Measurements from ENCODE around the gene NTSR1.

The NTSR1 gene

DNA sequence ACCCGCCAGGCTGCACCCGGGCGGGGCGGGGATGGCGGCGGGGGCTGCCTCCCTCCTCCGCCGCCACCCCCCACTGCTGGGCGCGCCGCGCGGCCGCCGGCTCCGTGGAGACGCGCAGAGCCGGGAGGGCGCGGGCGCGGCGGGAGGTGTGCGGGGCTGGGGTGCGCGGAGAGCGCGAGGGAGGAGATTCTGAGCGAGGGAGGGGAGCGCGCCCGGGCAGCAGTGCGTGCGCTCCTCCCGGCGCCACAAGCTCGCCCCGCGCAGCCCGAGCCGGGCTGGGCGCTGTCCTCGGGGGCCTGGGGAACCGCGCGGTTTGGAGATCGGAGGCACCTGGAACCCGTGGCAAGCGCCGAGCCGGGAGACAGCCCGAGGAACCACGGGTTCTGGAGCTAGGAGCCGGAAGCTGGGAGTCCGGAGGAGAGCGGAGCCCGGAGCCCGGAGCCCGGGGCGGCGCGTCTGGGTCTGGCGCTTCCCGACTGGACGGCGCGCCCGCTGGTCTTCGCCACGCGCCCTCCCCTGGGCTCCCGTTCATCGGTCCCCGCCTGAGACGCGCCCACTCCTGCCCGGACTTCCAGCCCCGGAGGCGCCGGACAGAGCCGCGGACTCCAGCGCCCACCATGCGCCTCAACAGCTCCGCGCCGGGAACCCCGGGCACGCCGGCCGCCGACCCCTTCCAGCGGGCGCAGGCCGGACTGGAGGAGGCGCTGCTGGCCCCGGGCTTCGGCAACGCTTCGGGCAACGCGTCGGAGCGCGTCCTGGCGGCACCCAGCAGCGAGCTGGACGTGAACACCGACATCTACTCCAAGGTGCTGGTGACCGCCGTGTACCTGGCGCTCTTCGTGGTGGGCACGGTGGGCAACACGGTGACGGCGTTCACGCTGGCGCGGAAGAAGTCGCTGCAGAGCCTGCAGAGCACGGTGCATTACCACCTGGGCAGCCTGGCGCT, at the start of gene NTSR1:
TSS of gene NTSR1 (plus strand) at position 246 of the 946 bp plus-strand sequence. CDS start at position 618, 372 bp downstream.
- DNase-seq: no peak

DNA sequence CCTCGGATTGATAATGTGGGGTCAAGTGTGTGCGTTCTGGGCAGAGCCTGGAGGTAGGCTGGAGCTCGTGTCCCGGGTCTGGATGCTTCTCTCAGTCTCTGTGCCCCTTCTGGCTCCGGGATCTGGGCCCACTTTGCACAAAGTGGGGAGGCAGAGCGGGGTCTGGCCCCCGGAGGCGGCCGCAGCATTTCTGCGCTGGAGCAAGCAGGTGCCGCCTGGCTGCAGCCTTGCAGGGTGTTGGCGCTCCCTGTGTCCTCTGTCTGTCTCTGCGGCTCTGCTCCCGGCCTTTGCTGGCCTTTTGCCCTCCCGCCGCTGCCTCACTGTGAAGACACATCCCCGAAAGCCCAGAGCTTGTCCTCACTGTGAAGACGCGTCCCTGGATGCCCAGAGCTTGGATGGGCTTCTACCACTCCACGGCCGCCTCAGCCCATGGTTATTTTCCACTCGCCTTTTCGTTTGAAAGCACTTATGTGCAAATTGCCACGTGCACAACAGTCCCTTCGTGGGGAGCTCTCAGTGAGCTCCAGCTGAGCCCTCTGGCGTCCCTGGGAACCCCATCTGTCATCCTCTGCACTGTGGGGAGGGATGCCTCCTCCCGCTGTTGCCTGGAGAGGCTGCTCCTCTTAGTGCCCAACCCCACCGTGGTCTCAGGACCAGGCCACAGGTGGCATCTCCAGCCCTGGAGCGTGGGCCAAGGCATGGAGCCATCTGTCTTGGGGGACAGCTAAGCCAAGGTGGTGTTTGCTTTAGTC, 49.0 kb upstream of the NTSR1 start:
- no peak for DNase-seq

DNA sequence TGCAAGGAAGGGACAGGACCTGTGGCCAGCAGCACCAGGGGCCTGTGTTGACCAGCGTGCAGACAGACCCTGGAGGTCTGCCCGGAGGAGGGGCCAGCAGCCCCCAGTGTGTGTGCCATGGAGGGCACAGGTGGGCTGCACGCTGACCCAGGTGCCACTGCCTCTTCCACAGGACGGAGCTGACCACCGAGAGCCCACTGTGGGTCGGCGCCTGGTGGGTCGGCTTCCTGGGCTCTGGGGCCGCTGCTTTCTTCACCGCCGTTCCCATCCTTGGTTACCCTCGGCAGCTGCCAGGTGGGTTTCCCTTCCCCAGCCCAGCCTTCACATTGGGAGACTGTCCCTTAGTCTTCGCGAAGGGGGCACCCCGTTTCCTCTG, 48.4 kb upstream of the NTSR1 start:
- no peak for DNase-seq

DNA sequence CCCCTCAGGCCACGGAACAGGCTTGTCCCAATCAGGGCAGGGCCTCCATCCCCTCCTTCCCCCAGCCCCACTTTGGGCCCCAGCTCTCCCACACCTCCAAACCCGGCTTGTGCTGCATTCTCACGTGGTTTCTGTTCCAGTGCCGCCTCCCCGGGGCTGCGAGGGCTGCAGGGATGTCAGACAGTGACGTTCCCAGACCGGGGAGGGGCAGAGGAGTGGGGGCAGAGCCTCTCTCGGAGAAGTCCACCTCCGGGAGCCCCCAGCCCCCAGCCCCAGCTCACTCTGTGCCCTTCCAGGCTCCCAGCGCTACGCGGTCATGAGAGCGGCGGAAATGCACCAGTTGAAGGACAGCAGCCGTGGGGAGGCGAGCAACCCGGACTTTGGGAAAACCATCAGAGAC, 47.9 kb upstream of the NTSR1 start:
- DNase-seq: no peak

DNA sequence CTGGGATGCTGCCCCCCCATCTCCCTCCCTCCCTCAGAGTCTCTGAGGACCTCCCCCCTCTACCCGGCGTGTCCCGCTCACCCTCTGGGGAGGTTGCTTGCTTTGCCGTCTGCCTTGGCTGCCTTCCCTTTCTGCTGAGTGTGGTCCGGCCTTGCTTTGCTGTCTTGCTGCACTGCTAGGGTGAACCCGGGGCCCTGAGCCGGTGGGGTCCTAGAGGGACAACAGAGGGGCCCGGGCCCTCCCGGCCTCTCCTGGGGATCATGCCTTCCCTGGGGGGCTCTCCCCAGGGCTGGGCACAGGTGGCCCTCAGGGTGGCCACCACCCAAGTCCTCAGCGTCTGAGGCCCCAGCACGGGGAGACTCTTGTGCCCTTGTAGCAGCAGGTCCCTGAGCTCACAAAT, 47.0 kb upstream of the NTSR1 start:
- no peak for DNase-seq

DNA sequence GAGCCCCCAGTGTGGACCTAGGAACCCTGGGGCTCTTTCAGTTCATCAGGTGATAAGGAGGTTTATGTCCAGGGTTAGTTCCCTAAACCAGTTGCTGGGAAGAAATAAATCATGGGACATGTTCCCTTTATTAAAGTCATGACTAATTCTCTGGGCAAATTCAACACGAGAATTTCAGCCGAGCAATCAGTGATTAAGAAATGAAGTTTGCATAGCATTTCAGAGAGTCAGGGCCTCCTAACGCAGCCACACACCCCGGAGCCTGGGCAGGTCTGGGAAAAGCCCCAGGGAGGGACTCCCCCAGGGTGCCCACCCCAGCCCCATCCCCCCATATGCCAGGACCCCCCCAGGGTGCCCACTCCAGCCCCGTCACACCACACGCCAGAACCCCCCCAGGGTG, 46.2 kb upstream of the NTSR1 start:
- no peak for DNase-seq

DNA sequence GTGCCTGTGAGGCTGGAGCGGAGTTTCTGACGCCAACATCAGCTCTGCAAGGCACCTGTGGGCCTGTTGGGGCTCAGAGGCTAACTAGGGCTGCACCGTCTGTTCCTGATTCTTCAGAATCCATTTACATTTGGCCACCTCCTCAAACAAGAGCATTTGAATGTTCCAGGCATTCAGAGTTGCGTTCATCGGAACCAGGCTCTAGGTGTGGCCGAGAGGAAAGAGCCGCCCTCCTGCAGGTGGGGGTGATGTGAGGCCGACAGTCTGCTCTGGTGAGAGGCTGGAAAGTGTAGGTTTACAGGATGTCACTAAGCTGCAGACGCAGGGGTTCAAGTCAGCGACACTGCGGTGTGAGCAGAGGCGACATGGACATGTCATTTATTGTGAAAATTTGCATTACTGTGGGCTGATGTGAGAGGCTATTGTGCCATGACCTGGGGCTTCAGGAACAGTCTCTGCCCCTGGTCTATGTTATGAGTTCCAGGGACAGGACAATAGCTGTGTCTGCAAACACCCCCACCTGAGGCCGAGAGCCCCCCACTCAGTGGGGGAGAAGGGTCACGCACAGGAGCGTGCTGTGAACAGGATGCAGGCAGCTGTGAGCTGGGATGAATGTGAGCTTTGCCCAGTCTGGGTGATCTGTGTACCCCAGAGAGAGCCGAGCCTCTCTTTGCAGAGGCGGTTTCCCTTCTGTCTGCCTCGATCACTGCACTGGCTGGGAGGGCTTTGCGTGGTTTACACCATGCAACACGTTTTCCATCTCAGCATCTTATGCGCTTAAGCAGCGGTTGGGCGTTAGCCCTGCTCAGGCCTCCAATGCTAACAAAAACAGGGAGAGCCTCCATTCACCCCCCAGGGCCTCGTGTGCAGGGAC, 45.3 kb upstream of the NTSR1 start:
- no peak for DNase-seq

DNA sequence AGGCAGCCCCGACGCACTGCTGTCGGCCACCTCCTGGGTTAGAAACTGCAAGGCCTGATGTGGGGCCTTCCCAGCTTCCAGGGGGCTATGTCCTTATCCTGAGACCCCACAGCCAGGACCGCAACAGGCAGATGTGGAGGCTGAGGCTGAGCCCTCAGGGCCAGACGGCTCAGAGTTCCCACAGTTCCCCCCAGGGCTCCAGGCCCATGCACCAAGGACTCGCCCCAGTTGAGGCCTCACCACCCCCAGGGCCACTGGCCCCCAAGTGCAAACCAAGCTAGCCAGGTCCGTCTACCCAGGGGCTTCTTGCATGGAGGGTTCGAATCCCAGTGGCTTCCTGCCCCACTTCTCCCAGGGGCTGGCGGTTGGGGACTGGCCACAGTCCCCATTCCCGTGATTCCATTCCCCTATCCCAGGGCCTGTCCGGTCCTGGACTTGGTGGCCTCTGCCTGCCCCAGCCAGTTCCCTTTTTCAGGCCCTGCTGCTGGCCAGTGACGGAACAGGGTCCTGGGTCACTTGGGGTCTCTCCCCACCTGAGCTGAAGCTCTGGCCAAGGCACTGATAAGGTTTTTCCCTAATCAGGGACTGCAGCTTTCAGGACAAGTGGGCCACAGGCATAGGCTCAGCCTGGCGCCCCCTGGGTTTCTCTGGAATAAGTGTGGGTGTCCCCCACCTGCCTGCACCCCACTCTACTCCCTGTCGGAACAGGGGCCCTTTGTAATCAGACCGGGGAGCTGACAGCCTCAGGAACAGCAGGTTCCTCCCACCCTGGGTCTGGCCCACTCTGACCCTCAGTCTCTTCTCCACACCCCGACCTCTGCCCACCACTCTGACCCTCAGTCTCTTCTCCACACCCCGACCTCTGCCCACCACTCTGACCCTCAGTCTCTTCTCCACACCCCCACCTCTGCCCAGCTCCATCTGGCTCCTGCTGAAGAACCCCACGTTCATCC, 44.3 kb upstream of the NTSR1 start:
- DNase-seq: no peak

DNA sequence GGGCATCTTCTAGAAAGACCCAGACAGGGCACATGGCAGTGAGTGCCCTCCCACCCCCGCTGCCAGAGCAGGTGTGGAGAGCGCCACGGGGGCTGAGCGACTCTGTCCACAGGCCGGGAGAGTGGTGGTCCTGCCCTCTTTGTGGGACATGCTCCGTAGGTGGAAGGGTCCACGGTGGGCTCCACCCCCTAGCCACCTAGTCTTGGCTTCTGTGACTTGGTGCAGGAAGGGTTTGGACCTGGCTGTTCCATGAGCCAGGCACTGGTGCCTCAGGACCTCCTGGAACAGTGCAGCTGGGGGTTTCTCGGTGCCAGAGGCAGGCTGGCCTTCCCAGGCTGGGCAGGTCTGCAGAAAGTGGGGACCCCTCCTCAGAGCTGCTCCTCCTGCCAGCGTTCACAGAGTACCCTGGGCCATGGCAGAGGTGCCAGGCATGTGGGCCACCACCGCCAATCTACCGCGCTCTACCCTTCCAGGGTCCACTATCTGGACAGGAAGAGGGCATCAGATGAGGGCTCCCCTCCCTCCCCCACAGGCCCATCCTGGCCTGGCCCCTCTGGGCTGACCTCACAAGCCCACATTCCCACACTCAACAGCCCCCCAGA, 43.4 kb upstream of the NTSR1 start:
- DNase-seq: no peak

DNA sequence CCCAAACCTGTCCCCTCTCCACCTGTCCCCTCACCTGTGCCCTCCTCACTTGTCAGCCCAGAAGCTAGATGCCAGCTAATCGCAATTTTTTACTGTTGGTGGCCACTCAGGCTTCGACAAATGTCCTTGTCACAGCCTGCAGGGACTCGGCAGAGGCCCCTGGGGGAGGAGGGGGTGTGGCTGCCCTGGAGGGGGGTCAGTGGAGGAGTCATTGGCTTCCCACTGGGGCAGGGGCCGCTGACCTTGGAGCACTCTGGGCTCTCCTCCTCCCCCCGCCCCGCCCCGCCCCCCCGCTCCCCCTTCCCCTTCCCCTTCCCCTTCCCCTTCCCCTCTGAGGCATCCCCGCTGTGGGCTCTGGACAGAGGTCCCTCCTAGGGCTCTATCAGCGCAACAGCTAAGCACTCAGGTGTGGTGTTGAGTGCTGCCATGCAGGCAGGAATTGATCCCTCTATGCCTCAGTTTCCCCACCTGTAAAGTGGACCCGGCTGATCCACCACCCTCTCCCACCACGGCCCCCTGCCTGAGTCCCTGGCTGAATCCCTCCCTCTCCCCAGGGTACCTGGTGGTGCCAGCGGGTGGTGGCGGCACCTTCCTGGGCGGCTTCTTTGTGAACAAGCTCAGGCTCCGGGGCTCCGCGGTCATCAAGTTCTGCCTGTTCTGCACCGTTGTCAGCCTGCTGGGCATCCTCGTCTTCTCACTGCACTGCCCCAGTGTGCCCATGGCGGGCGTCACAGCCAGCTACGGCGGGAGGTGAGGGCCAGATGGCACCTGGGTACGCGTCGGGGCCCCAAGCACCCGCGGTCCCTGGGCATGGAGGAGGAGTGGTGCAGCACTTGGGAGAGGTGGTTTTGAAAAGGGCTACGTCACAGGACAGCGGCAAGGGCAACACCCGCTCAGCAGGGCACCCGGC, 42.6 kb upstream of the NTSR1 start:
- DNase-seq: no peak

DNA sequence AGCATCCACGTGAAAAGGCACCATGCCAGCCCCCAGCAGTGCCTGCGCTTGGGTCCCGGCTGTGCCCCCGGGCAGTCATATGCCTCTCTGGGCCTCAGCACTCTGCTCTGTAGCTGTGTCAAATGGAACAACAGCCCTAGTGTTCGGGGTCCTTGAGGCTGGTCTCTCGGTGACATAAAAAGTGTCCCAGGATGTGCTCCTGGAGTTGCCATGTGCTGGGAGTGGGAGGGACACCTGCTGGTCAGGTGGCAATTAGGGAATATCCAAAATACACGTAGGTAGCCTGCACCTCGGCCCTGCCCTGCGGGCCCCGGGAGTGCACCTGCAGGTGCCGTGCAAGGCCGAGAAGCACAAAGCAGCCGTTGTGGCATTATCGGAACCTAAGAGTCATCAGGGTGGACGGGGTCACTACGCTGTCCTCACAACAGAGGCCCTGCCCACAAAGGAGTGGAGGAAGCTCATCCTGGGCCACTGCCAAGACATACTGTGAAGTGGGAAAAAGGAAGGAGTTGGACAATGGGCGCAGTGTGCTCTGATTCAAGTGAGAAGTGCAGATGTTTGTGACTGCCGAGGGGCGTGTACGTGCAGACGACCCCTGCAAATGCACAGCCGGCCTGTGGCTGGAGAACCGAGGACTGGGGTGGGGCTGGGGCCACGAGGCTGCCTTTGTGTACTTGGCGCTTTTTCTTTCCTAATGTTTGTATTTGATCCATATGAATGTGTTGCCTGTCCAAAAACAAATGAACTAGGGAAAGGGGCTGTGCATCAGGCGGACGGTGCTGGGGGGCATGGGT, 41.7 kb upstream of the NTSR1 start:
- no peak for DNase-seq

DNA sequence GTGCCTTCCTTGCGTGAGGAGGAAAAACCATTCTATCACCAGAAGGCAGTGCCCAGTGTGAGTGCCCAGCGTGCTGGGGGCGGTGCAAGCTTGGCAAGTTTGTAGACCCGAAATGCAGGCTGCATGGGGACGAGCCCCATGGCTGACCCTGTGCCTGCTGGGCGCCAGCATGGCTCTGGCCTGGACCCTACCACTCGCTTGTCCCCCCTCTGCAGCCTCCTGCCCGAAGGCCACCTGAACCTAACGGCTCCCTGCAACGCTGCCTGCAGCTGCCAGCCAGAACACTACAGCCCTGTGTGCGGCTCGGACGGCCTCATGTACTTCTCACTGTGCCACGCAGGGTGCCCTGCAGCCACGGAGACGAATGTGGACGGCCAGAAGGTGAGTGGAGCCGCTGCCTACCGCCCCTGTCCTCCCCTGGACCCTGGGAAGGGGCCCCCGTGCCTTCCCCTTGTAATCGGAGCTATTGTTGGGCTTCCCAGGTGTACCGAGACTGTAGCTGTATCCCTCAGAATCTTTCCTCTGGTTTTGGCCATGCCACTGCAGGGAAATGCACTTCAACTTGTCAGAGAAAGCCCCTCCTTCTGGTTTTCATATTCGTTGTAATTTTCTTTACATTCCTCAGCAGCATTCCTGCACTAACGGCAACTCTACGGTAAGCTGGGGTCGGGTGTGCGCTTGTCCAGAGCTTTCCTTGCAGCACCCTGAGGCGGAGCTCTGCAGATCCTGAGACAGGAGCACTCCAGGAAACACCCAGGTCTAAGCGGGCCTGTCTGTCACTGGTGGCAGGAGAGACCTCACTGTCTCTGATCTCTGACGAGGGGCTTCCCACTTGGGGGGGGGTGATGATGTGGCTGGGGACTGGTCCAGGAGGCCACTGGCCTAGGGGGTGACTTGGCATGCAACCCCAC, 40.9 kb upstream of the NTSR1 start:
- no peak for DNase-seq

DNA sequence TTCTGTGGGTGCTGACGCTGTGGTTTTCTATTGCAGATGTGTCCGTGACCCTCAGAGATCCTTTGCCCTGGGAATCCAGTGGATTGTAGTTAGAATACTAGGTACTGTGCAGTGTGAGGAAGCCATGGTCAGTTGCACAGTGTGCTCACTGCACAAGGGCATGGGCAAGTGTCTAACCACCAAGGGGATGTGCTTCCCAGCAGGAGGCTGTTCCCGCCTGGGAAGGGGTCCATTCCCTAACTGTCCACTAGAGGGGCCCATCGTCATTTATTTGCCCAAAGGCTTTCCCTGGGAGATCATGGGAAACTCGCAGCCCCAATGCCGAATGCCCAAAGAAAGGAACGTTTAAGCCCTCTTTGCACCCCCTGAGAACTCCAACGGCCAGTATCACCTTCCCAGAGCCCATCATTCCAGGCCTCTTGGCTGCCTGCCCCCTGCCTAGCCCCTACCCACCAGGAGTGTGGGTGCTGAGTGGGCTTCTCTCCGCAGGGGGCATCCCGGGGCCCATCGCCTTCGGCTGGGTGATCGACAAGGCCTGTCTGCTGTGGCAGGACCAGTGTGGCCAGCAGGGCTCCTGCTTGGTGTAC, 40.1 kb upstream of the NTSR1 start:
- no peak for DNase-seq

DNA sequence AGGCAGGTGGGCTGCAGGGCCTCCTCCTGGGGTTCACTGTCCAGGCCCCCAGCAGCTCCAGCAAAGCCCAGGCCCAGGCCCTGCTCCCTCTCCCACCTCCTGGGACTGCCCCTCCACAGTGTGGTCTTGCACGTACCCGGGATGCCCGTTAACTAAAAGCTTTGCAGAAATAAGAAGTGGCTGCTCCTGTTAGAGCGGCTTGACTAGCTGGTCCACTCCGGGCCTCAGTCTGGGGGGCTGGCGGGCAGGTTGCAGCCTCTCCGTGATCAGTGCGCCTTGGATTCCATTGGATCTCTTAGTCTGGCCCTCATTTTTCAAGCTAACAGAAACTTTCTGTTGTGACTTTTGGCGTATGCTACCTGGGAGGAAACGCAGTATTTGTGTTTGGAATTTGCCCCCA, 39.4 kb upstream of the NTSR1 start:
- no peak for DNase-seq

DNA sequence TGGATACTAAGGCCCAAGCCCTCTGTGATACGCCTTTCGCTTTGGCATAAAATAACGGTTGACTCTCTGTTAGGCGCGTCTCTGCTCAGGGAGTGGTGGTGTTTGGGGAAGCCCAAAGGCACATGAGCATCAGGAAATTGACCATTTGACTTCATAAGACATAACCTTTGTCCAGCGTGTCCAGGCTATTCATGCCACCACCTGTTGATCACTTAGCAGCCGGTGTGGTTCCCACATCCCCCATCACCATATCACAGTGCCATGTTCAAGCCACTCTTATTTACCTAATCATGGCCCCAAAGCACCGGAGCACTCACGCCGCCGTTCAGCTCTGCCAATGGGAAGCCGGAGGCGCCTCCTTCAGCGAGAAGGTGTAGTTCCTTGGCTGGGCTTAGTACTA, 38.5 kb upstream of the NTSR1 start:
- DNase-seq: no peak

DNA sequence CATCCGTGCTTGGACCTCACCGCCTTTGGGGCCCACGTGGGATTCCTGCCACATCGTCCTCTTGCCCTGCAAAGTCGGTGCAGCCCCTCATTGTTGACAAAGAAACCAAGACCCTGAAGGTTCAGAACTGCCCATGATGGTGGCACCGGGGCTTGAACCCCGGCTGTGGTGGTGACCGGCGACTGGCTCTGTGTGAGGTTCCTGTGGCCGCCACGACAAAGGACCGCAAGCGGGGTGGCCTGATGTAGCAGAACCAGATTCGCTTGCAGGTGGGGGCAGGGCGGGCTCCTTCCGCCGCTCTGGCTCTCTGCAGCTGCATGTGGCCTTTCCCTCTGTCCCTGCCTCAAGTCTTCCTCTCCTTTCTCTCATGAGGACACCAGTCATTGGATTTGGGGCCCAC, 37.6 kb upstream of the NTSR1 start:
- DNase-seq: no peak

DNA sequence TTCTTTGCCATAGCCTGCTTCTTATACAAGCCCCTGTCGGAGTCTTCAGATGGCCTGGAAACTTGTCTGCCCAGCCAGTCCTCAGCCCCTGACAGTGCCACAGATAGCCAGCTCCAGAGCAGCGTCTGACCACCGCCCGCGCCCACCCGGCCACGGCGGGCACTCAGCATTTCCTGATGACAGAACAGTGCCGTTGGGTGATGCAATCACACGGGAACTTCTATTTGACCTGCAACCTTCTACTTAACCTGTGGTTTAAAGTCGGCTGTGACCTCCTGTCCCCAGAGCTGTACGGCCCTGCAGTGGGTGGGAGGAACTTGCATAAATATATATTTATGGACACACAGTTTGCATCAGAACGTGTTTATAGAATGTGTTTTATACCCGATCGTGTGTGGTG, 36.9 kb upstream of the NTSR1 start:
- DNase-seq: no peak

DNA sequence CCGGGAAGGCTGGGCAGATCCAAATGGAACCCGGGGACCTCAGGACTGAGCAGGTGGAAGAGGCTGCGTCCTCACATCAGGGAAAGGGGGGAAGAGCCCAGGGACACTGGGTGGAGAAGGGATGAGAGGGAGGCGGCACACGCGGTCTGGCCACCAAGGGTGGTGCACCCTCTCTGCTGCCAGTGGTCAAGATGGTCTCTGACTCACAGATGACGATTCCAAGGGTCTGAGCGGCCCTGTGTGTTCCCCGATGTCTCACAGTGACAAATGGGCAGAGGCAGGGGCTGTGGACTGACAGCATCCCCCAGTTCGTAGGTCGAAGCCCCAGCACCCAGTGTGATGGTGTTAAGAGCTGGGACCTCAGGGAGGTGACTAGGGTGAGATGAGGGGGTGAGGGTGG, 34.3 kb upstream of the NTSR1 start:
- DNase-seq: no peak

Data from GOT3 (cell line).